ENCODE data around the gene TMEM59.

The TMEM59 gene

DNA sequence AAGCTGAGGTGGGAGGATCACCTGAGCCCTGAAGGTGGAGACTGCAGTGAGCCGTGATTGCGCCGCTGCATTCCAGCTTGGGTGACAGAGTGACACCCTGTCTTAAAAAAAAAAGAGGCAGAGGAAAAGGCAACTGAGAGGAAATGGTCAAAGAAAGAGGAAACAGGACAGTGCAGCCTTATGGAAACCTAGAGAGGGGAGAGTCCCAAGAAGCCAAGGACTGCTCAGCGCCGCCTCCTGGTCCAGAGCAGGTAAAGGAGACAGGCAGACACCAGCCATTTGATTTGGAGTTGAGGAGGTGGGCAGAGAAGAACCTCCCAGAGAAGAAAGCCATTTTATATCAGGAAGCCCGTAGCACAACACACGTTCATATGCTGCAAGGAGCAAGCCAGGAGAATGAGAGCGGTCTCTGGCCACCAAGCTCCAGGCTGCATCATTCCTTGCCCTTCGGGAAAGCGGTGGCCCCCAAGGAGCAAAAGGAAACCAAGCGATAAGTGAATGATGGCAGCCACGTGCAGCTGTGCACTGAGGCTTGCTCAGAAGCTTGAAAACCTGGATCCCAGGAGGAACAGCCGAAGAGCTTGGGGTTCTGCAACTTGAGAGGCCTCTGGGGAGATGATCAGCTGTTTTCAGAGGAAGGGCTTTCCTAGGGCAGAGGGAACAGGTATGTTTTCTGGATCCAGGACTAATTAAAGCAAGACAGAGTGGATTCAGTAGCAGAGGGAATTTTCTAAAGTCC lies 73.1 kb downstream of the TMEM59 start:
- no peak for DNase-seq
